Measurements from ENCODE around the gene ARHGEF26. TPM values are rescaled to one million over a fixed set of nuclear protein-coding genes. Genes with fewer than 3 reads are reported as not detected.

Gene ARHGEF26
- total RNA-seq, 6 experiments from 2014 or later = 8.7 to 42.3 (median 24.5) TPM

DNA sequence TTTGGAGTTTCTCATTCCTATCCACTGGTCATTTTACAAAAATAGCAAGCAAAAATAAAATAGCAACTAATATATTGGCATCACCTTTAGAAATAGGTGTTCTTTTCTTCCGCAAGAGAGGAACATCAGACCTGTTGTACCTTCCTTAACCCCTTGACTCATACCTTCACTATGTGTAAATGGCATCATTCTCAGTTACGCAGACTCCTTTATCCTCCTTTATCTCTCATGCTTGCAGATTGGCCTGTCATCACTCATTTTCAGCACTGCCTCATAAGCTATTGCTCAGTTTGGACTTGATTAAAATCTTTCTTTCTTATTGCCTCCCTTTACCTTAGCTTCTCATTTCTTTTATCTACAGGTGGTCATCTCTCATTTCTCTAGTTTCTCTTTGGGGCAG, 21.4 kb downstream of the ARHGEF26 start:
- DNase-seq (no peak), ATAC-seq (no peak)
- Histone ChIP-seq H3K27me3 (no peaks in the 10 kb centered on the region), H3K4me3 (no peak overlapping the region), H3K4me1 (peaks cover 0 to 56% (median 14%) of the 10 kb centered on the region in 4 donors), H3K27ac (no peak overlapping the region), H3K9me3 (no peaks in the 10 kb centered on the region), H3K36me3 (no peaks in the 10 kb centered on the region)
- 96% methylated on average over 2 of the region's 2 CpGs for WGBS (ENCODE audit: insufficient coverage, low coverage, low lambda C conversion rate, missing lambda C conversion rate)
- intact Hi-C loops (cut with DNase I) = no loop called here
- TF ChIP-seq, protein P1, sequence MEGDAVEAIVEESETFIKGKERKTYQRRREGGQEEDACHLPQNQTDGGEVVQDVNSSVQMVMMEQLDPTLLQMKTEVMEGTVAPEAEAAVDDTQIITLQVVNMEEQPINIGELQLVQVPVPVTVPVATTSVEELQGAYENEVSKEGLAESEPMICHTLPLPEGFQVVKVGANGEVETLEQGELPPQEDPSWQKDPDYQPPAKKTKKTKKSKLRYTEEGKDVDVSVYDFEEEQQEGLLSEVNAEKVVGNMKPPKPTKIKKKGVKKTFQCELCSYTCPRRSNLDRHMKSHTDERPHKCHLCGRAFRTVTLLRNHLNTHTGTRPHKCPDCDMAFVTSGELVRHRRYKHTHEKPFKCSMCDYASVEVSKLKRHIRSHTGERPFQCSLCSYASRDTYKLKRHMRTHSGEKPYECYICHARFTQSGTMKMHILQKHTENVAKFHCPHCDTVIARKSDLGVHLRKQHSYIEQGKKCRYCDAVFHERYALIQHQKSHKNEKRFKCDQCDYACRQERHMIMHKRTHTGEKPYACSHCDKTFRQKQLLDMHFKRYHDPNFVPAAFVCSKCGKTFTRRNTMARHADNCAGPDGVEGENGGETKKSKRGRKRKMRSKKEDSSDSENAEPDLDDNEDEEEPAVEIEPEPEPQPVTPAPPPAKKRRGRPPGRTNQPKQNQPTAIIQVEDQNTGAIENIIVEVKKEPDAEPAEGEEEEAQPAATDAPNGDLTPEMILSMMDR (IDR thresholded peaks at IDR 0.05) = no peak
- no peak for TF ChIP-seq POLR2A (IDR thresholded peaks at IDR 0.05)

DNA sequence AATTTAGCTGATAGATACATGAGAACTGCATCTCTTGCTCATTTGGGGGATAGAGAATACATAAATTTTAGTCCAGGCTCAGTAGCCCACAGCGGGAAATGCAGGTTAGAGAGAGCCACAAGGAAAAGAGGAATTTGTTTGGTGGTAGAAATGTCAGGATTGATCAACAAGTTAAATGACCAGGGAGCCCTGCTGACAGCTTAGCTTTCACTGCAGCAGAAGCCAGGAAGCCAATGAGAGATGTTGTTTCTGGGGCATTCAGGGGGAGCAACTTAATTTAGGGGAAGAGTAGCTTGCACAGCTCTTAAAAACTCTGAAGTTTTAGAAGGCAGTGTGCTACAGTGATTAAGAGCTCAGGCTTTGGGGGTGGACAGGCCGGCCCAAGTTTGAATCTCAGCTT, 22.7 kb downstream of the ARHGEF26 start:
- ATAC-seq = peak in 1 of 4 donors; percentile 5
- Histone ChIP-seq H3K4me1 (peaks cover 0 to 44% (median 12%) of the 10 kb centered on the region in 4 donors), H3K9me3 (no peaks in the 10 kb centered on the region), H3K27me3 (no peaks in the 10 kb centered on the region), H3K27ac (peak overlapping the region in 1 of 3 donors; percentile 11), H3K4me3 (no peak overlapping the region), H3K36me3 (no peaks in the 10 kb centered on the region)
- 65% methylated on average over 2 of the region's 2 CpGs for WGBS (ENCODE audit: insufficient coverage, low coverage, low lambda C conversion rate, missing lambda C conversion rate)
- DNase-seq = no peak
- TF ChIP-seq, protein P1 (IDR thresholded peaks at IDR 0.05) = no peak
- intact Hi-C loops (cut with DNase I) = no loop called here

GRCh38 chr3:154144825-154145465, 23.8 kb downstream of the ARHGEF26 start:
- ATAC-seq = no peak

GRCh38 chr3:154148541-154148940, 27.4 kb downstream of the ARHGEF26 start:
- no peak overlapping the region for H3K27ac ChIP-seq
- ATAC-seq (no peak), DNase-seq (no peak)
- H3K27me3 ChIP-seq = no peaks in the 10 kb centered on the region
- intact Hi-C loops (cut with DNase I) = no loop called here
- peaks cover 0 to 16% (median 2%) of the 10 kb centered on the region in 4 donors for H3K4me1 ChIP-seq
- WGBS (ENCODE audit: insufficient coverage, low coverage, low lambda C conversion rate, missing lambda C conversion rate) = 82% methylated on average over 1 of the region's 1 CpG
- H3K36me3 ChIP-seq = peaks cover 0 to 15% (median 3%) of the 10 kb centered on the region in 4 donors
- H3K9me3 ChIP-seq = no peaks in the 10 kb centered on the region
- H3K4me3 ChIP-seq = no peak overlapping the region
- no peak for TF ChIP-seq POLR2A (IDR thresholded peaks at IDR 0.05)
- TF ChIP-seq, protein P1 (IDR thresholded peaks at IDR 0.05) = no peak

More at GRCh38 chr3:154144825-154145465, 23.8 kb downstream of the ARHGEF26 start:
- Histone ChIP-seq H3K4me1 (peaks cover 0 to 33% (median 12%) of the 10 kb centered on the region in 4 donors), H3K4me3 (no peak overlapping the region), H3K27me3 (no peaks in the 10 kb centered on the region), H3K36me3 (no peaks in the 10 kb centered on the region), H3K9me3 (no peaks in the 10 kb centered on the region), H3K27ac (no peak overlapping the region)
- TF ChIP-seq, protein P1 (IDR thresholded peaks at IDR 0.05) = no peak
- TF ChIP-seq POLR2A (IDR thresholded peaks at IDR 0.05) = no peak
- 40% methylated on average over 1 of the region's 1 CpG for WGBS (ENCODE audit: insufficient coverage, low coverage, low lambda C conversion rate, missing lambda C conversion rate)
- intact Hi-C loops (cut with DNase I) = no loop called here
- no peak for DNase-seq
